NT2/D1 (cell line): Measurements from ENCODE around the gene HOXA3.

ENCODE experiments used
- DNase-seq: peaks from one replicate; pipeline ENCODE4 v3.0.0-alpha.2; 2011; ENCODE audit warnings: low read depth, low spot score
- H3K27me3 ChIP-seq: 2 replicates; pipeline ENCODE4 v1.6.0; 2011; ENCODE audit warnings: mild to moderate bottlenecking; ENCODE audit not compliant: insufficient read length, insufficient read depth
- H3K36me3 ChIP-seq: 2 replicates; pipeline ENCODE4 v1.6.1; 2011; ENCODE audit warnings: mild to moderate bottlenecking, low read length, mixed read lengths; ENCODE audit not compliant: insufficient read depth, insufficient read length
- H3K4me1 ChIP-seq: 2 replicates; pipeline ENCODE4 v1.5.1; 2011; ENCODE audit not compliant: insufficient read depth, insufficient read length
- H3K4me3 ChIP-seq: 2 replicates; pipeline ENCODE4 v1.5.1; 2011; ENCODE audit warnings: low read depth; ENCODE audit not compliant: insufficient read length
- H3K9ac ChIP-seq: 2 replicates; pipeline ENCODE4 v1.6.0; 2011; ENCODE audit warnings: low read depth; ENCODE audit not compliant: insufficient read length
- H3K9me3 ChIP-seq: 2 replicates; pipeline ENCODE4 v1.5.1; 2011; ENCODE audit warnings: mild to moderate bottlenecking, low read length; ENCODE audit not compliant: insufficient read depth
- SUZ12 ChIP-seq: IDR thresholded peaks from 2 replicates; pipeline ENCODE4 v1.6.1; 2011; ENCODE audit not compliant: insufficient read length, insufficient read depth; ENCODE audit errors: extremely low read depth
- YY1 ChIP-seq: IDR thresholded peaks from 2 replicates; pipeline ENCODE4 v1.6.1; 2011; ENCODE audit not compliant: insufficient read length, insufficient read depth
- ZNF274 ChIP-seq: IDR thresholded peaks from 2 replicates; pipeline ENCODE4 v1.6.1; 2011; ENCODE audit warnings: mild to moderate bottlenecking, low read depth, low read length

Gene HOXA3

DNA sequence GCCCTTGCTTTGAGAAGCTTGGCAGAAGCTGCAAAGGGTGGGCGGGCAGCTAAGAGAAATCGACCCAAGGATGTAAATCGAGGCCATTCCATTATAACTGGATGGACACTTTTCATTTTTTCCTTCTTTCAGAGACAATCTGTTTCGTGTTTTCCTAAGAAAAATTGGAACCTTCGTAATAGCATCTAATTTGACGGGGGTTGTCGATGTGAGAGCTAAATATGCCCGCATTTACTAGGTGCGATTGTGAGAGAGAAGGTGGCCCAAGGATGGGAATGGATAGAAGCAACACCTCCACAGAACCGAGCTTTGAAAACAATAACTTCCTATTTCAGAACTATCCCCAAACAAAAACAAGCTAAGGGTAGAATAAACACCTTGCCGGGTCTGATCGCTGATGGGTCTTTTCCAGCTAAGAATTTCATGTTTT lies 21.0 kb downstream of the HOXA3 start:
- no peak for DNase-seq
- H3K4me3 ChIP-seq: peak overlapping the region; percentile 64
- H3K9ac ChIP-seq: peak overlapping the region; percentile 68
- no peaks in the 10 kb centered on the region for H3K36me3 ChIP-seq
- H3K27me3 ChIP-seq: peaks cover 98% of the 10 kb centered on the region
- no peaks in the 10 kb centered on the region; the same call in 1 of the 2 replicates for H3K9me3 ChIP-seq
- no peaks in the 10 kb centered on the region for H3K4me1 ChIP-seq
- TF ChIP-seq SUZ12 (no peak), ZNF274 (no peak), YY1 (no peak)

DNA sequence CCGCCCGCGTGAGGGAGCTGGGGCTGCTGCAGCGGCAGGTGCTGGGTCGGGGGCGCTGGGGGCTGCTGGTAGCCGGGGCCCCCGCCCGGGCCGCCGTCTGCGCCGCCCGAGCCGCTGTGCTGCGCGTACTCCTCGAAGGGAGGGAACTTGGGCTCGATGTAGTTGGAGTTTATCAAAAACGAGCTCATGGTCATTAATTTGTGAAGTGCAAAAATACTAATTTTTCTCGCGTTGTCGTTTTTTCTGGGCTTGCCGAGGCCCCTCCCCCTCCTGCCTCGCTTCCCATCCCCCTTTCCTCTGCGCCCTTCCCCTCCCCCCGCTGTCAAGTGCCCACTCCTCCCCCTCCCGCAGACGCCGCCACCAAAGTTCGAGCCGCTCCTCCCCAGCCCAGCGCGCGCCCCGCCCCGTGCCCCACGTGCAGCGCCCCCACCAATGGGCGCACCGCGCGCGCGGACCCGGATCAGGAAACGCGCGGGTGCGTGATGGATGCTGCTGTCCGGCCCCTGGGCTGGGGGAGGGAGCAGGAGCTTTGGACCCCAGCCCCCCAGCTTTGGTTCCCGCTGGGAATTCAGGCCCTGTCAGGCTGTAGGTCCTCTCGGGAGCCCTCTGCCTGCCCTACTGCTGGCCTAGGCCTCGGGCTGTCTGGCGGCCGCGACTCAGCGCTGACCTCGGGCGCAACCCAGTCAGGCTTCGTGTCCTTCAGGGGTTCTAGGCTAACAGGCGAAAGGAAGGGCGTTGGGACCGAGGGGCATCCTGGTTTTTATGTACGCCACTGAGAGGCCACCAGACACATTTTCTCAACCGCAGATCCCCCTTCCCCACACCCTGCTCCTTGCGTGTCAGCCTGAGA lies 21.6 kb downstream of the HOXA3 start, which contains the start of gene HOXA4:
Gene HOXA4, minus strand, starts transcription at position 218 of the 850 bp plus-strand sequence. Its CDS starts 24 bp downstream, at position 194.
- Histone ChIP-seq H3K36me3 (no peaks in the 10 kb centered on the region), H3K4me3 (peak within 1 kb of the TSS; percentile 64), H3K9ac (peak within 1 kb of the TSS; percentile 68), H3K9me3 (no peaks in the 10 kb centered on the region; the same call in 1 of the 2 replicates), H3K4me1 (no peaks in the 10 kb centered on the region), H3K27me3 (peaks cover 98% of the 10 kb centered on the region)
- no peak for TF ChIP-seq YY1
- no peak for TF ChIP-seq ZNF274
- TF ChIP-seq SUZ12: no peak
- no peak for DNase-seq

GRCh38 chr7:27129729-27130539 lies 22.4 kb downstream of the HOXA3 start:
- H3K9ac ChIP-seq: no peak overlapping the region
- no peaks in the 10 kb centered on the region for H3K36me3 ChIP-seq
- no peak for DNase-seq
- H3K27me3 ChIP-seq: peaks cover 98% of the 10 kb centered on the region
- peak overlapping the region; percentile 31 for H3K4me3 ChIP-seq
- no peaks in the 10 kb centered on the region for H3K4me1 ChIP-seq
- no peak for TF ChIP-seq ZNF274
- peak; percentile 71 for TF ChIP-seq SUZ12
- TF ChIP-seq YY1: no peak
- no peaks in the 10 kb centered on the region; the same call in 1 of the 2 replicates for H3K9me3 ChIP-seq

- DNase-seq: no peak
- peaks cover 98% of the 10 kb centered on the region for H3K27me3 ChIP-seq
- TF ChIP-seq YY1 (no peak), ZNF274 (no peak), SUZ12 (no peak)
These were observed 23.3 kb downstream of the HOXA3 start for GRCh38 chr7:27128776-27129728.

DNA sequence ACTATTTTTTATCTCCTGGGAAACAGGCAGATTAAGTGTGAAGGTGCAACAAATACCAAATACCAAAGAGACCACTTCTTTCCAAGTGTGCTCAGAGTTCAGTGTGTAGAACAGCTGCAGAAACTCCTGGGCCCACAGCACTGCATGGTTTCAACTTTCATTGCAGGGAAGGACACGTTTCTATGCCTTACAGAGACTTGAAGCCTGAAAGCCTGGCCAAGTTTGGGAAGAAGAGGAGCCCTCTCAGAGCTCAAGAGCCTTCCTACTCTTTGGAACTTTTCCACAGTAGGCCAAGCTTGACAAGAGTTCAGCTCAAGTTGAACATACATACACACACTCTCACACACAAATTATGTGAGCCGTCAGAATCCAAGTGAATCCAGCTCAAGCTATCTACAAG lies 24.3 kb downstream of the HOXA3 start:
- Histone ChIP-seq H3K9ac (no peak overlapping the region), H3K9me3 (no peaks in the 10 kb centered on the region; the same call in 1 of the 2 replicates), H3K4me3 (no peak overlapping the region), H3K36me3 (no peaks in the 10 kb centered on the region), H3K27me3 (peaks cover 98% of the 10 kb centered on the region), H3K4me1 (no peaks in the 10 kb centered on the region)
- no peak for DNase-seq
- TF ChIP-seq ZNF274: no peak
- no peak for TF ChIP-seq YY1
- peak; percentile 42 for TF ChIP-seq SUZ12

More at GRCh38 chr7:27128776-27129728, 23.3 kb downstream of the HOXA3 start:
- H3K36me3 ChIP-seq: no peaks in the 10 kb centered on the region
- H3K4me3 ChIP-seq: no peak overlapping the region
- no peaks in the 10 kb centered on the region for H3K4me1 ChIP-seq
- H3K9me3 ChIP-seq: no peaks in the 10 kb centered on the region; the same call in 1 of the 2 replicates
- no peak overlapping the region for H3K9ac ChIP-seq

- no peak for DNase-seq
- Histone ChIP-seq H3K36me3 (no peaks in the 10 kb centered on the region), H3K9ac (no peak overlapping the region), H3K4me1 (no peaks in the 10 kb centered on the region), H3K9me3 (no peaks in the 10 kb centered on the region; the same call in 1 of the 2 replicates), H3K27me3 (peaks cover 98% of the 10 kb centered on the region), H3K4me3 (no peak overlapping the region)
- TF ChIP-seq YY1 (no peak), ZNF274 (no peak), SUZ12 (no peak)
These were observed 25.6 kb downstream of the HOXA3 start for GRCh38 chr7:27126596-27127327.
